Activated naive CD8-positive, alpha-beta T cell treated with anti-CD3 and anti-CD28 coated beads, Interleukin-2, amount 50 U/mL, for 16 hours (primary cell): Measurements from ENCODE around the gene SYTL2.

ENCODE experiments used
- DNase-seq: peaks from one replicate; pipeline ENCODE4 v3.0.0-alpha.2; 2020; ENCODE audit warnings: low read depth, low spot score

Gene SYTL2

DNA sequence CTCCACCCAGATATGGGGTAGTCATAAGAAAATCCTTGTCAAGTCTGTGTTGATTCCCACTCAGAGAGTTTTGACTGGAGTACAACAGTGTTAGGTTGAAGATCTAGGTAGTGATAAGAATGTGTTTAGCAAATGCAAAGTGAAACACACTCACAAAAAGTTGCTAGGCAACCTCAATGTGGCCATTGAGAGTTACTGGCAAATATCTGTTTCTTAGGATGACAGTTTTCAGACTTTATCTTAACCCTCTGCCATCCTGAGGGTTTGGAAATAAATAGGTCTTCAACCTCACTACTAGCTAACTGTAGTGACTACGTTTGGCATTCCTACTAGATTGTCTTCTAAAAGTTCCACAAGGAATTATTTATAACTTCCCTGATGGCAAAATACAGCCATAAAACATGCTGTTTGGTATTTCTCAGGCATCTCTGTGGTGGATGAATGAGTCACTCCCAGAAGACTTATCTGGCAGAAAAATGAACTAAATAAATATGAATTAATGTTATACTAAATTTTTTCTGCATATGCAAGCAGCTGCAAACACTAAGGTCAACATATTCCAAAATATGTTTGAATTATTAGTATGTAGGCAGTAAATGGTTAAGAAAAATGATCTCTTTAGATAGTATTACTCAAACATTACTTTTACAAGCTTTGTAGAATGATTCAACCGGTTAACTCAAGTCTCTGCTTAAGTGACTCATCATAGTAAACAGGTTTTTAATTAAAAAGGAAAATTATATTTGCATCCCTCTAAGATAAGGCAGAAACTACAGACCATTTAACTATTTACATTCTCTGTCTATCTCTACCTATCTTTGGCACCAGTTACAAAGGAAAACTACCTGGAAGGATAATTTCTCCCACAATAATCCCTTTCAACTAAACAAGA is 17.1 kb upstream of the SYTL2 start:
- no peak for DNase-seq

GRCh38 chr11:85826116-85826855 is 15.3 kb upstream of the SYTL2 start:
- no peak for DNase-seq

GRCh38 chr11:85825616-85826015 is 14.7 kb upstream of the SYTL2 start:
- no peak for DNase-seq

DNA sequence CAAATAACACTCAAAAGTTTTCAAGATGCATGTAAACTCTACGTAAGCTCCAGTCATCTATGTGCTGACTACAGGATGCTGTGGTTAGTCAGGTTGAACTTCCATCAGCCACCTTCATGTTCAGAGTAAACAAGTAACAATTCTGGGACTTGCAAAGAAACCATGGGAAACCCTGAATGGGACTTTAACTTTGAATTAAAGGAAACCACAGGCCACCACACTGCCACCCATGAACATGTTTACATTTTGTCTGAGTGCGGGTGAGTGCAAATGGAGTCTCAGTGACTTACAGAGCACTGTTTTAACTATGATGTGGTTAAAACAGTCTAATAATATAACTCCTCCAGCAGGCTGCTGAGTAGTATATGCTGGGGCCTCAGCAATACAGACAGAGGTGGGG is 12.9 kb upstream of the SYTL2 start:
- no peak for DNase-seq

DNA sequence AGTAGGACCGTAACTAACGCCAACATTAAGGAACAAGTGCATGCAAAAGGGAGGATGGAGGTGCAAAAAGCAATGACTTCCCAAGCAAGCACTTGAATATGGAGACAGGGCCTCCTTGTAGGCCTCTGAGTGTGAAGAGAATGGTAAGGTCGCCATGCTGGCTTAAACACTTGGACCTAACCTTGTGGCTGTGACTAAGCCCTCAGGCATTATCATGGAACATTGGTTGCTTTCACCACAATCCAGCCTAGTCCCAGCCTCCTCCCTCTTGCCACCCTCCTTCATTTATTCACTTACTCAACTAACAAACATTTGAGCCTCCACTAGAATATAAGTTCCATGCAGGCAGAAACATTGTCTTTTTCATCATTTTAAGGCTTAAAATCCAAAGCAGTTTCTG is 11.9 kb upstream of the SYTL2 start:
- no peak for DNase-seq

DNA sequence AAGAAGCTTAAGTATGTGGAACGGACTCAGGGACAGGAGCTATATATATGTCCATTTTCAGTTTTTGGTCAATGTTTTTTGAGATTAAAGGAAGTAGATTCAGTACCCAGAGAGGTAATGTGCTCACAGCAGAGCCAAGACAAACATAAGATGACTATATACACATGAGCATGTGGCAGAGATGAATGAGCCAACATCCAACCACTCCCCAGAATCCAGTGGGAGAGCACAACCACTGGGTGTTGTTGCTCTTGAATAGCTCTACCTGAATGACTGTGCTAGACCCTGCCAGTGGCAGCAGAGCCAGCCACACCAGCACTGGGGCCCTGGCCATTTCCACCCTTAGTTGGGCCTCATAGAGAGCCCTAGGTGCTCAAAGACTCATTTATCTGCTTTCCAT is 10.7 kb upstream of the SYTL2 start:
- DNase-seq: no peak

DNA sequence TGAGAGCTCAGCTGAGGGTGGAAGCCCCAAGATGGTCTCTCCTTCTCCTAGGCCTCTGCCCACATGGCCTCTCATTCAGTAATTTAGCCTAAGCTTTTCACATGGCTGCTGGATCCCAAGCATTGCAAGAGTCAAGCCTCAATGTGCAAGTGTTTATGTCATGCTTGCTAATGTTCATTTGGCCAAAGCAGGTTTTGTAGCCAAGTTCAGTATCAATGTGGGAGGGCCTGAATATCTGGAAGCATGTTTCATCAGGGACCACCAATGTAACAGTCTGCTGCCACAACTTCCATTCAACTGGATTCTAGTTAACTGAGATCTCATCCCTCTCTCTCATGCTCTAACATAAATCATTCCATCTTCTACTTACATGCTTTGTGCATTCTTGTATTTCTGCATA is 8.5 kb upstream of the SYTL2 start:
- DNase-seq: no peak

- no peak for DNase-seq
These were observed 4.4 kb upstream of the SYTL2 start for GRCh38 chr11:85815186-85815931.

GRCh38 chr11:85813721-85814120 is 2.8 kb upstream of the SYTL2 start:
- DNase-seq: no peak

DNA sequence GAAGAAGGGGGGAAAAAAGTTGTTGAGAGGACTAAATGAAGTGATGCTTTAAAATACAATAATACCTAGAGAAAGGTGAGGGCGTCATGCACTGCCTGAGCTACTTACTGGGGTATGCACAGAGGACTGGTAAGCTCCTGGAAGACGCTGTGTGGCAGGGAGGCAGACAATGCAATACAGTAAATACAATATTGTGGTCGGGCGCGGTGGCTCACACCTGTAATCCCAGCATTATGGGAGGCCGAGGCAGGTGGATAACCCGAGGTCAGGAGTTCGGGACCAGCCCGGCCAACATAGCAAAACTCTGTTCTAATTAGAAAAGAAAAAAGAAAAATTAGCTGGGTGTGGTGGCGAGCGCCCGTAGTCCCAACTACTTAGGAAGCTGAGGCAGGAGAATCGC is 683 bp upstream of the SYTL2 start:
- no peak for DNase-seq

GRCh38 chr11:85810521-85810870 is 445 bp downstream of the SYTL2 start:
- no peak for DNase-seq

DNA sequence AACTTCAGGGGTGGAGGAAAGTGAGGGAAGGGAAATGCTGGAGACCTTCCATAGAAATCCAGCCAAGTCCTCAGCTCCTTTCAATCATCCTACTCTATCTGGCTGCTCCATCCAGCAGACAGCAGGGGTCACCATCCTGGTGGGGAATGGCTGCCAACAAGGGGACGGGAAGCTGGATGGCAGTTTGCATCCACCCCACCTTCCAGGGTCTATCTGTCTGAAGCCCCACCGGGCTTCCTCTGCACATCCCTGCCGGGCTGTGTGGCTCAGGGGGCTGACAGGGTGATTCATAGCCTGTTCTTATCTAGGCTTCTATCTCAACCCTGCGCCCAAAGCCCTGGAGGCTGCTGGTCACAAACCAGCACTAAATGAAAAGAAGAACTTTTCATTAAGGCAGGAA is 1.1 kb downstream of the SYTL2 start:
- DNase-seq: no peak

DNA sequence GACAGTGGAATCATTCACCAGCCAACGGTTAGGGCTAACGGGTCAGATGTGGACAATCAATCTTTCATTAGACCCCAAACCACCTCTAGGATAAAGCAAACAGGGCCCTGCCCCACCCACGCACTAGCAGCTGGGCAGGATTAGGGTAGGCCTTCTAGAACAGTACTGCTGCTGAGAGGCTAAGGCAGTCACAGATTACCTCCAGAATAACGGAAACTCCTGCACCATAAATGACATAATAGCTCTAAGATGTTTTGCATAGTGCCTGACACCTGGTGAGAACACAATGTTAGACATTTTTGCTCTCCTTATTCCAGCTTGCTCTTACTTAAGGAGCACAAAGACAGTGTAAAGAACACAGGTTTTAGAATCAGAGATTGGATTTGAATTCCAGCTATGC is 1.8 kb downstream of the SYTL2 start:
- DNase-seq: no peak

DNA sequence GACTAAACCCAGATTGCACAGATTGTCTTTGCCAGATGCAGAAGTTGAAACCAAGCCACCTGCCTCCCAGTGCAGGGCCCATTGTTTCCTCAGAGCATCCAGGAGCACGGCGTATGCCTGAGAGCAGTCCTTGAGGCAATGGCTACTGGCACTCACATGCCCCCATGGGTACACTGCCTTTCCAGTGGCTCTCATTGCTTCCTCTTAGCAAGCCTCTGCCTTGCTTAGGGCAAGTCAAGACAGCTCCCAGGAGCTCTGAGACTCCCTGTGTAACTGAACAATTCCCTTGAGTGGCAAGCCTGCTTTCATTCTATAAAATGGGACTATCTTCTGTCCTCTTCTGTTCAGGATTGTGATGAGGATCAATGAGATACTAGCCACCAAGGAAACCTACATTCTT is 4.1 kb downstream of the SYTL2 start:
- no peak for DNase-seq

- no peak for DNase-seq
These were observed 4.9 kb downstream of the SYTL2 start for GRCh38 chr11:85806016-85806415.

GRCh38 chr11:85805387-85805786 is 5.6 kb downstream of the SYTL2 start:
- no peak for DNase-seq

DNA sequence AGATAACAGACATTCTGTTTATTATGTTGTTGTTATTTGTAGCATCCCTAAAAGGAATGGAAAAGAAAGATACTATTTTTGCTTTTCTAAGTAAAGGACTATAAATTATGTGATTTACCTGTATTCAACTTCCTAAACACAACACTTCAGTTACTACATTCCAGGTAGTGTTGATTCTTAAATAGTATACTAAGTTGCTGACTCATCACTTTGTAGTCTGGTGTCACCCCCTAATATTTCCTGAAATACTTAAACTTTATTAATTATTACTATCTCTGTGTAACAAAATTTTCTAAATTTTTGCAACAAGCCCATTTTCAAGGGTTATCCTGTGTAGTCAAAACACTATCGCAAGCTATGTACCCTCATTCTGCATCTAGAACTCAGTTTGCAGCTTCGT is 7.0 kb downstream of the SYTL2 start:
- DNase-seq: no peak

DNA sequence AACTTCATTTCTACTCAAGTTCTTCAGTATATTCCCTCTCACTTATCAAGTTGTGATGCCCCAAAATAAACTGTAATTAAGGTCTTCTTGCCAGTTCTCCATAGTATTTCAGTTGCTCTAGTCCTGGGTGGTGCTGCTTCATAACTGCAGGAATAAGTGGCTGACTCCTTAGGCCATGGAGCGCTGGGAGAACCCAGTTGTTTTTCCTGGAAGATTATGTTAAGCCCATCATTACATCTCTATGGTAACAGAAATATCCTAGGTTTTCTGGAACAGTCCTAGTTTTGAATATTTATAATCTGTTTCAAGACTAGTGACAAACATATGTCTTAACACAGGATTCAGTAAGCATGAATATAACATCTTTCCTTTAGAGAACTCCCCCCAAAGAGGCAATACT is 7.6 kb downstream of the SYTL2 start:
- DNase-seq: no peak

DNA sequence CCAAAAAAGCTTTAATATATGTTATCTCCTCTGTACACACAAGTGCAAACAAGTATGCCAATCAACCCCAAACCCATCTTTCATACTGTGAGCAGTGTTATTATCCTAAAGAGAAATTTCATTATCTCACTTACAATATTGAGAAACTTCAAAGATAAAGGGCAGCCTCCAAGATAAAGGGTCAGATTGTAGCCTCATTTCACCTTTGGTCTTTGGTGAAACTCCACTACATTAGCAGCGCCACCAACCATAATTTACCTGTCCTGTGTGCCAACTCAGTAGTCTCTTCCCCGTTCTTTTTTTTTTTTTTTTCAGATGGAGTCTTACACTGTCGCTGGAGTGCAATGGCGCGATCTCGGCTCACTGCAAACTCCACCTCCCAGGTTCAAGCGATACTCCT is 9.4 kb downstream of the SYTL2 start:
- DNase-seq: no peak

GRCh38 chr11:85800595-85801342 is 10.2 kb downstream of the SYTL2 start:
- no peak for DNase-seq

GRCh38 chr11:85799142-85799541 is 11.8 kb downstream of the SYTL2 start:
- no peak for DNase-seq

DNA sequence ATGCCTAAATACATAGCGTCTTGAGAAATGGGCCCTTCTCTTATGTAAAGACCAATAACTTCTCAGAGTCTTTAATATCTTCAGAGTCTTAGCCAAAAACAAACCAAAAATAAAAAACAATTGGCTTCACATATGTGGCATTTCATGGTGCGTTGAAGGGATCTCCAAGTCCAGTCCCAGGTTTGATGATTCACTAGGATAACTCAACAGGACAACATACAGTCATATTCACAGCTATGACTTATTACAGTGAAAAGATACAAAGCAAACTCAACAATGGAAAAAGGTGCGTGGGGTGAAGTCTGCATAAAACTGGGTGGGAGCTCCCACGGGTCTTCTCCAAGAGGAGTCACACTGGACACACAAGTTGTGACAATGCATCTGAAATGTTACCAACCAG is 12.6 kb downstream of the SYTL2 start:
- DNase-seq: no peak
